GM12878 (cell line): ENCODE results near the gene PCLO. TPM values are rescaled to one million over a fixed set of nuclear protein-coding genes. Genes with fewer than 3 reads are reported as not detected.

Source experiments
- BACH1 ChIP-seq: fragments of 450-650 bp; IDR thresholded peaks from 2 replicates; pipeline ENCODE4 v1.6.1; 2017; ENCODE audit warnings: mild to moderate bottlenecking, borderline replicate concordance
- BMI1 ChIP-seq: fragments of 450-650 bp; IDR thresholded peaks from 2 replicates; pipeline ENCODE4 v1.6.1; 2016; ENCODE audit warnings: mild to moderate bottlenecking, moderate library complexity, borderline replicate concordance
- POLR2AphosphoS2 ChIP-seq: IDR thresholded peaks from 2 replicates; pipeline ENCODE4 v1.6.1; 2011; ENCODE audit warnings: low read depth, mild to moderate bottlenecking, low read length, improper control_type of control experiment, moderate library complexity
- RELA ChIP-seq: fragments of 450-650 bp; IDR thresholded peaks from 2 replicates; pipeline ENCODE4 v1.8.0; 2014; ENCODE audit warnings: borderline replicate concordance; ENCODE audit not compliant: partially characterized antibody
- SREBF1 ChIP-seq: IDR thresholded peaks from 2 replicates; pipeline ENCODE4 v1.6.1; 2012; ENCODE audit warnings: mild to moderate bottlenecking, low read length
- STAT3 ChIP-seq: IDR thresholded peaks from 2 replicates; pipeline ENCODE4 v1.6.1; 2011; ENCODE audit warnings: low read depth, low read length, improper control_type of control experiment
- polyA plus RNA-seq, 11 experiments: library from polyadenylated mRNA; depleted of rRNA in 4 of 11; unstranded in 6 of 11; stranded (reverse) in 5 of 11; fragments of >200 nt; fragmentation: Nextera tagmentation in 4 of 11; fragmentation: Illumina TruSeq in 1 of 11; extraction: Ambion mirVana in 4 of 11; extraction: Trizol in 1 of 11; gene quantifications; 1 replicate in 1 of 11; 2 replicates in 10 of 11; pipeline versions ENCODE4 v1.2.1 to v1.2.3, GENCODE V29; 2011 to 2016; ENCODE audit warnings: inconsistent platforms in 2 of 11, missing spikeins in 2 of 11, low read depth in 1 of 11
- total RNA-seq, 4 experiments: library from RNA; depleted of rRNA in 3 of 4; stranded (reverse); fragments of >200 nt in 3 of 4; fragmentation: Illumina TruSeq in 1 of 4; extraction: Trizol in 1 of 4; gene quantifications; 2 replicates each; pipeline versions ENCODE4 v1.2.1 to v1.2.3, GENCODE V29; 2013 to 2021
- TF ChIP-seq, protein P1 (sequence below): IDR thresholded peaks from 2 replicates; pipeline ENCODE4 v1.6.1; 2012; ENCODE audit warnings: improper control_type of control experiment, low read depth, low read length; ENCODE audit not compliant: insufficient replicate concordance
- TF ChIP-seq, protein P2 (sequence below): fragments of 450-650 bp; IDR thresholded peaks from 2 replicates; pipeline ENCODE4 v1.6.1; 2018; ENCODE audit warnings: mild to moderate bottlenecking, low read depth, moderate library complexity; ENCODE audit not compliant: partially characterized antibody
- TF ChIP-seq, protein P3 (sequence below): IDR thresholded peaks from 2 replicates; pipeline ENCODE4 v1.6.1; 2011; ENCODE audit warnings: borderline replicate concordance, low read depth, mild to moderate bottlenecking, moderate library complexity, low read length; ENCODE audit not compliant: insufficient read depth, poor library complexity, severe bottlenecking

Gene PCLO
- total and polyA plus RNA-seq, 10 of the 15 experiments (the other 5 are each of a cell fraction or from before 2014, with no cell fraction given): 0.01 to 0.08 (median 0.03) TPM; not detected in 6

DNA sequence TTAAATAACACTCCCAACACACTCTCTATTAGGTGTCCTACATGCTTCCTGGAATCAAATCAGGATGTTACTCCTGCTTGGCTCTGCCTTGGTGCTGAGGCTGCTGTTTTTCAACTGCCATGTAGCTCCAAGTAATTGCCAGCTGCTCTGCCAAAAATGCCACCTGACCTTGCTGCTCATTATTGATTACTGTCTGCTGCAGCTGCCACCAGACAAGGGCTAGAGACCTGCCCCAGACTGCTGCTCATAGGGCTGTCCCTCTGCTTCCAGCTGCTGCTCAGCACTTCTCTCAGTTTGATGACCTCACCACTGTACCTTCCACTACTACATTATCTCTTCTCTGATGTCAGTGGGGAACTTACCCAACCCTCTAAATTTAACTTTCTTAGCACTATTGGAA, 102.5 kb downstream of the PCLO start (continued):
- TF ChIP-seq, protein P1, sequence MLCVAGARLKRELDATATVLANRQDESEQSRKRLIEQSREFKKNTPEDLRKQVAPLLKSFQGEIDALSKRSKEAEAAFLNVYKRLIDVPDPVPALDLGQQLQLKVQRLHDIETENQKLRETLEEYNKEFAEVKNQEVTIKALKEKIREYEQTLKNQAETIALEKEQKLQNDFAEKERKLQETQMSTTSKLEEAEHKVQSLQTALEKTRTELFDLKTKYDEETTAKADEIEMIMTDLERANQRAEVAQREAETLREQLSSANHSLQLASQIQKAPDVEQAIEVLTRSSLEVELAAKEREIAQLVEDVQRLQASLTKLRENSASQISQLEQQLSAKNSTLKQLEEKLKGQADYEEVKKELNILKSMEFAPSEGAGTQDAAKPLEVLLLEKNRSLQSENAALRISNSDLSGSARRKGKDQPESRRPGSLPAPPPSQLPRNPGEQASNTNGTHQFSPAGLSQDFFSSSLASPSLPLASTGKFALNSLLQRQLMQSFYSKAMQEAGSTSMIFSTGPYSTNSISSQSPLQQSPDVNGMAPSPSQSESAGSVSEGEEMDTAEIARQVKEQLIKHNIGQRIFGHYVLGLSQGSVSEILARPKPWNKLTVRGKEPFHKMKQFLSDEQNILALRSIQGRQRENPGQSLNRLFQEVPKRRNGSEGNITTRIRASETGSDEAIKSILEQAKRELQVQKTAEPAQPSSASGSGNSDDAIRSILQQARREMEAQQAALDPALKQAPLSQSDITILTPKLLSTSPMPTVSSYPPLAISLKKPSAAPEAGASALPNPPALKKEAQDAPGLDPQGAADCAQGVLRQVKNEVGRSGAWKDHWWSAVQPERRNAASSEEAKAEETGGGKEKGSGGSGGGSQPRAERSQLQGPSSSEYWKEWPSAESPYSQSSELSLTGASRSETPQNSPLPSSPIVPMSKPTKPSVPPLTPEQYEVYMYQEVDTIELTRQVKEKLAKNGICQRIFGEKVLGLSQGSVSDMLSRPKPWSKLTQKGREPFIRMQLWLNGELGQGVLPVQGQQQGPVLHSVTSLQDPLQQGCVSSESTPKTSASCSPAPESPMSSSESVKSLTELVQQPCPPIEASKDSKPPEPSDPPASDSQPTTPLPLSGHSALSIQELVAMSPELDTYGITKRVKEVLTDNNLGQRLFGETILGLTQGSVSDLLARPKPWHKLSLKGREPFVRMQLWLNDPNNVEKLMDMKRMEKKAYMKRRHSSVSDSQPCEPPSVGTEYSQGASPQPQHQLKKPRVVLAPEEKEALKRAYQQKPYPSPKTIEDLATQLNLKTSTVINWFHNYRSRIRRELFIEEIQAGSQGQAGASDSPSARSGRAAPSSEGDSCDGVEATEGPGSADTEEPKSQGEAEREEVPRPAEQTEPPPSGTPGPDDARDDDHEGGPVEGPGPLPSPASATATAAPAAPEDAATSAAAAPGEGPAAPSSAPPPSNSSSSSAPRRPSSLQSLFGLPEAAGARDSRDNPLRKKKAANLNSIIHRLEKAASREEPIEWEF: no peak
- TF ChIP-seq RELA: no peak
- TF ChIP-seq BMI1: no peak
- TF ChIP-seq SREBF1: no peak
- TF ChIP-seq, protein P2, sequence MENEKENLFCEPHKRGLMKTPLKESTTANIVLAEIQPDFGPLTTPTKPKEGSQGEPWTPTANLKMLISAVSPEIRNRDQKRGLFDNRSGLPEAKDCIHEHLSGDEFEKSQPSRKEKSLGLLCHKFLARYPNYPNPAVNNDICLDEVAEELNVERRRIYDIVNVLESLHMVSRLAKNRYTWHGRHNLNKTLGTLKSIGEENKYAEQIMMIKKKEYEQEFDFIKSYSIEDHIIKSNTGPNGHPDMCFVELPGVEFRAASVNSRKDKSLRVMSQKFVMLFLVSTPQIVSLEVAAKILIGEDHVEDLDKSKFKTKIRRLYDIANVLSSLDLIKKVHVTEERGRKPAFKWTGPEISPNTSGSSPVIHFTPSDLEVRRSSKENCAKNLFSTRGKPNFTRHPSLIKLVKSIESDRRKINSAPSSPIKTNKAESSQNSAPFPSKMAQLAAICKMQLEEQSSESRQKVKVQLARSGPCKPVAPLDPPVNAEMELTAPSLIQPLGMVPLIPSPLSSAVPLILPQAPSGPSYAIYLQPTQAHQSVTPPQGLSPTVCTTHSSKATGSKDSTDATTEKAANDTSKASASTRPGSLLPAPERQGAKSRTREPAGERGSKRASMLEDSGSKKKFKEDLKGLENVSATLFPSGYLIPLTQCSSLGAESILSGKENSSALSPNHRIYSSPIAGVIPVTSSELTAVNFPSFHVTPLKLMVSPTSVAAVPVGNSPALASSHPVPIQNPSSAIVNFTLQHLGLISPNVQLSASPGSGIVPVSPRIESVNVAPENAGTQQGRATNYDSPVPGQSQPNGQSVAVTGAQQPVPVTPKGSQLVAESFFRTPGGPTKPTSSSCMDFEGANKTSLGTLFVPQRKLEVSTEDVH: no peak
- TF ChIP-seq POLR2AphosphoS2: no peak
- TF ChIP-seq, protein P3, sequence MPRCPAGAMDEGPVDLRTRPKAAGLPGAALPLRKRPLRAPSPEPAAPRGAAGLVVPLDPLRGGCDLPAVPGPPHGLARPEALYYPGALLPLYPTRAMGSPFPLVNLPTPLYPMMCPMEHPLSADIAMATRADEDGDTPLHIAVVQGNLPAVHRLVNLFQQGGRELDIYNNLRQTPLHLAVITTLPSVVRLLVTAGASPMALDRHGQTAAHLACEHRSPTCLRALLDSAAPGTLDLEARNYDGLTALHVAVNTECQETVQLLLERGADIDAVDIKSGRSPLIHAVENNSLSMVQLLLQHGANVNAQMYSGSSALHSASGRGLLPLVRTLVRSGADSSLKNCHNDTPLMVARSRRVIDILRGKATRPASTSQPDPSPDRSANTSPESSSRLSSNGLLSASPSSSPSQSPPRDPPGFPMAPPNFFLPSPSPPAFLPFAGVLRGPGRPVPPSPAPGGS: no peak
- TF ChIP-seq BACH1: no peak
- no peak for TF ChIP-seq STAT3
